Measurements from ENCODE around the gene TRMU. TPM values are rescaled to one million over a fixed set of nuclear protein-coding genes. Genes with fewer than 3 reads are reported as not detected.
"Not testable (repeated sequence)": the region's sequence is repeated elsewhere in the genome, so short reads cannot be mapped to it uniquely, and the experiment has no call there.

Gene TRMU
- total RNA-seq, 1 donor from 2014 or later: 19.0 TPM

- no peak for DNase-seq
Measured at GRCh38 chr22:46388647-46389046, 53.1 kb downstream of the TRMU start.

- DNase-seq: no peak
Measured at GRCh38 chr22:46389081-46389480, 53.6 kb downstream of the TRMU start.

- no peak for DNase-seq
Measured at GRCh38 chr22:46390105-46390651, 54.7 kb downstream of the TRMU start.

GRCh38 chr22:46390652-46391301, 55.3 kb downstream of the TRMU start:
- no peak for DNase-seq

GRCh38 chr22:46391486-46392136, 56.1 kb downstream of the TRMU start:
- no peak for DNase-seq

- no peak for DNase-seq
Measured at GRCh38 chr22:46392137-46392844, 56.8 kb downstream of the TRMU start.

- no peak for DNase-seq
Measured at GRCh38 chr22:46393873-46394272, 58.4 kb downstream of the TRMU start.

GRCh38 chr22:46394622-46395021, 59.1 kb downstream of the TRMU start:
- DNase-seq: no peak

- no peak for DNase-seq
Measured at GRCh38 chr22:46395145-46395544, 59.6 kb downstream of the TRMU start.

GRCh38 chr22:46397049-46397448, 61.5 kb downstream of the TRMU start:
- not testable (repeated sequence) for DNase-seq

GRCh38 chr22:46397514-46397913, 62.0 kb downstream of the TRMU start:
- no peak for DNase-seq

GRCh38 chr22:46397951-46398350, 62.4 kb downstream of the TRMU start:
- DNase-seq: no peak

- no peak for DNase-seq
Measured at GRCh38 chr22:46399251-46400024, 63.9 kb downstream of the TRMU start.

- DNase-seq: no peak
Measured at GRCh38 chr22:46401370-46401769, 65.9 kb downstream of the TRMU start.

- DNase-seq: no peak
Measured at GRCh38 chr22:46402505-46402904, 67.0 kb downstream of the TRMU start.

- DNase-seq: not testable (repeated sequence)
Measured at GRCh38 chr22:46403880-46404279, 68.4 kb downstream of the TRMU start.

- DNase-seq: no peak
Measured at GRCh38 chr22:46405901-46406300, 70.4 kb downstream of the TRMU start.

GRCh38 chr22:46406349-46406748, 70.8 kb downstream of the TRMU start:
- no peak for DNase-seq

- DNase-seq: no peak
Measured at GRCh38 chr22:46406791-46407190, 71.3 kb downstream of the TRMU start.

All from occipital lobe (tissue), 2 donors.